GM18909 (cell line): ENCODE measurements around the gene CDC42BPB.
A peak's percentile ranks its signal among the peaks of the same experiment; 100 is the strongest.

Source experiments
- ATAC-seq: cut with Tn5 transposase; IDR thresholded peaks from one replicate; pipeline ENCODE4 v1.9.1; 2021; ENCODE audit warnings: mild to moderate bottlenecking; ENCODE audit not compliant: unreplicated experiment, poor library complexity

Gene CDC42BPB

DNA sequence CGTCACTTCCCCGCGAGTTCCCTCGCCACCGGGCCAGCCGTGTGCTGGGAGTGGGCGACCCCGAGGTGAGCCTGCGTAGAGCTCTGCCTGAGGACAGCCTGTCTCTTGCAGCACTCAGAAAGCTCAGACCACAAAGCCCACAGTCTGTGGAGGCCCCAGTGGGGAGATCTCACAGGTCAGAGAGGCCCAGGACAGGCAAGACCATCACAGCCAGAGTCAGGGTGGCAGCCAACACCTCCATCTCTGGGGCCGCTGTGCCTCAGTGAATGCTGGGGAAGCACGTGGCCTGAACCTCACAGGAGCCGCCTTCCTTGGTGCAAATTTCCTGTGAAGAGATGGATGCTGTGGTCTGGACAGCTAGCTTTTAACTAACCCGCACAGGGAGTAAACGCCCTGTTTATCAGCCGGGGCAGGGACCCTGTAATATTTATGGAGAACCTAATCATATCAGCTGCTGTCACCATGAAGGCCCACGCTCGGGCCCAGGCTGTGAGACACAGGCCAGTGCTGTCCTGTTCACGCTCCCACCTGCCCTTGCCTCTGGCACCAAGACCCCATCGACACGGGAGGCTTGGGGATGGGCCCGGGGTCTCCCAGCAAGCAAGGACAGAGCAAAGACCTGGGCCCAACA lies 56.9 kb downstream of the CDC42BPB start:
- ATAC-seq, result no peak

DNA sequence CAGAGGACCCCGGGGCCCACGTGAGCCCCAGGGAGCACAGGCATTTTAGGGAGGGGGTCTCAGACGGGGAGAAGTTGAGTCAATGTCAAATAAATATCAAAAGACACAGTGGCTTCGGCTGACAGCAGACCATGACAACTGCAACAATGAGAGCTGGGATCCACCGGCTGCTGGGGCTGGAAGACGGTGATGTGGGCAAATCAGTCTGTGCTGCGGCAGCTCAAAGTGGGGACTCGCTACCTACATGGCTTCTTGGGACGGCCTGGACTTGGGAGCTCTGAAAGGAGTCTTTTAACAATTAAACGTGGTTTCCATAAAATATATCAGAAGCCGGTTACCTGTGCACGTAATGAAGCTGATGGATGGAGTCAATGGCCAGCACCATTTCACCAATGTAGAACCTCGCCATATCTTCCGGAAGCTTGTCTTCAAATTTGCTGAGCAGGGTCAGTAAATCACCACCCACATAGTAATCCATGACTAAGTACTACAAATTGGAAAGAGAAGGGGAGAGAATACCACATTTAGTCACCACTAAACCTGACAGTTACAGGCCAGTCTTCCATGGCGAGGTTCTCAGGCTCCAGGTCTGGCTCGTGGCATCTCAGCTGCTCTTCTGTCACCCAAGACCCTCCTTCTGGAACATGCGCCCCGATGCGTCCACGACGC lies 58.0 kb downstream of the CDC42BPB start:
- ATAC-seq, result no peak

DNA sequence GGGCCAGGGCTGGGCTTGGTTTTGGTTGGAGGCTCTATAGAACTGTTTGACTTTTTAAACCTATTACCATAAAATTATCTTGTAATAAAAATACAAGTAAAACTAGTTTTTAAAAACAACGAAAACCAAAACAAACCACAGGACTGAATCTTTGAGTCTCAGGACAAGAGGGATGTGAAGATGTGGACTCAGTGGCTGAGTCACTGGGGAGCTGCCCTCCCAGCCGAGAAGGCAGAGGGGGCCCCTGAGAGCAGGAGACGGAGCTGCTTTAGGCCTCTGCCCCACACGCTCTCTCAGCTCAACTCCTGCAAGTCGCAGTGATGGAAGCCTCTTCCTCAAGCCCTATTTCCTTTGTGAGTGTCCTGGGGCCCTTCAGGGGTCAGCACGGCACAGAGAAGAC lies 59.0 kb downstream of the CDC42BPB start:
- ATAC-seq, result no peak

DNA sequence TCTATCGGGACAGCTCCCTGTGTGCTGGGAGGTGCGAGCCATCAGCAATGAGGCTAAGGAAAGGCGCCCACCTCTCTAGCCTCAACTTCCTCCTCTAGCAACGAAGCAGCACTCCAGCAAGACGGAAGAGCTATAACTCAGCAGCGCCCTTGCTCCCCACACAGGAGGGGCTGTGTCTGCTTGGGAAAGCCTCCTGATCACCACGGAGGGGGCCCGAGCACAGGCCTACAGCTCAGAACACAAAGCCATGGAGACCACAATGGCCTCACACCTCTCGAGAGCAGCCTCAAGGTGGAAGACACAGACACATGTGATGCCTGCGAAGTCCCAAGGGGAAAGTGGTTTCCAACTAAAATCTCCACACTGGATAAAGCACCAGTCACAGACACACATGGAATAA lies 60.4 kb downstream of the CDC42BPB start:
- no peak for ATAC-seq

DNA sequence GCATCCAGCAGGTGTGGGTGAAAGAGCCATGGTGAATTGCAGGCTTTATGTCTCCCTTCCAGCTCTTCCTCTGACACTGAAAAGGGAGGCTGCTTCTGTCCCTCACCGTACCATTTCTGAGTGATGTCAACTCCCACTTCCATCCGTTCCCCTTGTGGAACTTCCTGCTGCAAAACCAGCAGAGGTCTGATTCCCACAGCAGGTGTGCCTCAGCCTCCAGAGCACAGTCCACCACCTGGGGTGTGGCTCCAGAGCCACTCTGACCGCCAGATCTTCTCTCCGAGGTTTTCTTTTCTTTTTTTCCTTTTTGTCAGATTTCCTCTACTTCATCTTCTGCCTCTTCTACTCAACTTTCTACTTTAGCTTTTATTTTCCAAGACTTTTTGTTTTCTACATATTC lies 62.7 kb downstream of the CDC42BPB start:
- no peak for ATAC-seq

DNA sequence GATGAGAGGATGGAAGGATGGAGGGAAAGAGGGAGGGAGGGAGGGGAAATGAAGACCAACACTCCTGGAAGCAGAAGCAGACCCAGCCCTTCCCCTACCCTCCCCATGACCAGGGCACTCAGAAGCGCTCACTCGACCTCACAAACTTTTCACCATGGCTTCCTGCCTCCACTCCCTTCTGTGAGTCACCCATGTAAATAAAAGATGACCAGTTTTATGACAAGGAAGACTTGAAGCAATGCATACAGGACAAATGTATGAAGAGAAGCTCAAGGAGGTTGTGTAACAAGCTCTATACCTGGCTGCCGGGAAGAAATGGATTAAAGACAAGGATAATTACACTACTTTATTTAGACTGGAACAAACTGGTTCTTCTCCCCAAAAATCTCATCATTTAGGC lies 63.8 kb downstream of the CDC42BPB start:
- no peak for ATAC-seq

DNA sequence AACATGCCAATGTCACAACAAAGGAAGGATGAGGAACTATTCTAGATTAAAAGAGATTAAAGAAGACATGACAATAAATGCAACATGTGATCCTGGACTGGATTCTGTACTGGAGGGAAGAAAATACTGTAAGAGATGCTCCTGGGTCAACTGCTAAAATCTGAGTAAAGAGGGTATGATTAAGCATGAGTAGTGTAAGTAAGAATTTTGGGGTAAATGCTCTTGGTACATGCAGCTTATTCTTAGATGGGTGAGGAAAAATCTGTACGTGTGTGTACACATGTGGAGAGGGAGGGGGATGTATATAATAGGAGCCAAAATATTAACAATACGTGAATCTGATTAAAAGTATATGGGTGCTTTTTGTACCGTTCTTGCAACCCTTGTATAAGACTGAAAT lies 66.0 kb downstream of the CDC42BPB start:
- no peak for ATAC-seq

DNA sequence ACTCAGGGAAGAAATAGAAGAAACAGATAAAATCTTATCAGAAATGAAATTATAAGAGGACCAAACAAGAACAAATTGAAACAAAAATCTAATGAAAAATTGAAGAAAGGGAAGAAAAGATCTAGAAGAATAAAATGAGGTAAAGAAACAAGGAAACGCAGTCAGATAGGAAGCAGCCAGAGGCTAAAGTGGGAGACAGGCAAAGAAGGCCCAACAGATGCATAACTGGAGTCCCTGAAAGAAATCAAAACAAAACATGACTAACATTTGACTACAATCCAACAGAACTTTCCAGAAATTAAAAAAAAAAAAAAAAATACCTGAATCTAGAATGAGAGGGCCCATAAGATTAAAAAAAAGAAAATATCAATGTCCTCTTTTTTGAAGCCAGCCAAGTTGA lies 69.3 kb downstream of the CDC42BPB start:
- ATAC-seq, result no peak

DNA sequence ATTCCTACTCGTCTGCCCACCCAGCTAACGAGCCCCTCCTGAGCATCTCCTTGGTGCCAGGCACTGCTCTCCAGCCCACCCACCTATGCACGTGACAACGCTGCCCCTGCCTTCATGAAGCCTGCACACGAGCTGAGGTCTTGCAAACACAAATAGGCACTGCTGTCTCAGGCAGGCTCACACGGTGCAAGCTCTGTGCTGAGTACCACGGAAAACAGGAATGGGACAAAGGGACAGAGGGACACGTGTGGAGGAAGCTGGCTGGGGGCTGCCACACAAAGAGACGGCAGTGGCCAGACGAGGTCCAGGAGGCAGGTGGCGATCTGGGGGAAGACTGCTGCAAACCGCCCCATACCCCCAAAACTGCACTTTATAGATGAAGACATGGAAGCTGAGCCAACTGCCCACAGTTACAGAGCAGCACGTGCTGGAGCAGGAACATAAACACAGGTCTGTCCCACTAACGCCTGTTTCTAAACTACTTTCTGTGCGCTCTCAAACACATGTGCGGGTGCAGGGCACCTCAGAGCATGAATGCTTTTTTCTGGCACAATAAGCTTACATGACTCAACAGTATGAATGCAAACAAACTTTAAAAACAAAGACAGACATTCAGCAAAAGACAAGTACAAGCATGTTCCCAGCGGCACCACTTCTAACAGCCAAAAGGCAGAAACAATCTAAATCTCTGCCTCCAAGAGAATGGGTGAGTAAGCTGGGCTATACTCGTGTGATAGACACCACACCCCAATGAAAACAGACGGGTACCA lies 70.4 kb downstream of the CDC42BPB start:
- ATAC-seq, result no peak

DNA sequence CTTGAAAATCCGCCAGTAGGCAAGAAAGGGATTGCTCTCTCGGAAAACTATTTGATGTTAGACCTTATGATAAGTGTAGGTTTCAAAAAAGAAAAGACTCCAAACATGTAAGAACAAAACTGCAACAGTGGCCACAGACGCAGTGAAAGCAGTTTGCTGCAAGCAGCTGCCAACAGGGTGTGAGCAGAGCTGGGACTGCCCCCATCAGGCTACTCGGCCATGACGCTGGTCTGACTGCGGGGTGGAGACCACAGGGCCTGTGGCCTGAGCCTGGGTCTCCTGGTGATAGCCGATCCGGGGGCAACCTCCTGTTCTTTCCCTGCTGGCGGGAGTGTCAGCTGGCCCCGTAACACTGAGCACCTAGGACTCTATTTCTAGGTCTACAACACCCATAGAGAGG lies 71.7 kb downstream of the CDC42BPB start:
- ATAC-seq, result peak; percentile 43

DNA sequence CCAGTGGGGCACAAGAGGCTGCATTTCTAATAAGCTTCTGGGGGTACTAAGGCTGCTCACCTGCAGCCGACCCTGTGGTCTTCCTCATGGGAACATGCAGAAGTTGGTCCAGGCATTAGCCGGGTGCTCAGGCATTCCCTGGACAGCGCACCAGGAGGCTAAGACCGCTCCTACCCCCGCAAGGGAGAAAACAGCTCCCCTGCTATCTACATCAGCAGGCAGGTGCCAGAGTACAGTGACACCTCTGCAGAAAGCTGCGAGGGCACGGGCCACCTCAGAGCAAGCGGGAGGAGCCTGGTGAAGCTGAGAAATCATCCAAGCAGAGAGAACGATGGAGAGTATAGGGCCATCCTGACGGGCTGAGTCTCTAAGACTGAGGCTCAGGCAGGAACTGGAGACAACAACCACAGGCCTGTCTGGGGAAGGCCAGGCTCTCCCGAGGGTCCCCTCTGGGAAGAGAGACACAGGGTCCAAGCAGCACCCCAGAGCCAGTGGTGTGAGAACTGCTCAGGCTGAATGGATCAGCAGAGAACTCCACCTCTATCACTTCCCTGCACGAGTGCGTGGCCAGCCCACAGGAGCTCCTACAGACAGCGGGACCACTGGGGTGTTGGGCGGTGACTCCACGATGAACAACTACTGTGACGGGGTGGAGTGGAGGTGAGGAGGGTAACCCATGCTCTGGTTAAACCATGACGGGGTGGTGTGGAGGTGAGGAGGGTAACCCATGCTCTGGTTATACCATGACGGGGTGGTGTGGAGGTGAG lies 72.8 kb downstream of the CDC42BPB start:
- ATAC-seq, result no peak

DNA sequence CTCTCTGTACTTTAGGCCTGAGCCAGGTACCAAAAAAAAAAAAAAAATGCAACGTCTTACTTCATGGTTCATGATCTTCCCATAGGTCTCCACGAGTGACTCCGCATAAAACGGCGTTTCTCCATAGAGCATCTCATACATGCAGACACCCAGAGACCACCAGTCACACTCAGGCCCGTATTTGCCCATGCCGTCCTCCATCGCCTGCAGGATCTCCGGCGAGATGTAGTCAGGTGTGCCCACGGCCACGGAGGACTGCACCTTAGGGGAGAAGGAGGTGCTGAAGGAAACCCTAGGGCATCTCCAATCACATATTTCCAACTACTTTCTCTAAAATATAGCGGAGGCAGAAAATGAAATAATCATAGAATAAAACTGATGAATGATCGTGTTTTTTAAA lies 73.9 kb downstream of the CDC42BPB start:
- ATAC-seq, result no peak

DNA sequence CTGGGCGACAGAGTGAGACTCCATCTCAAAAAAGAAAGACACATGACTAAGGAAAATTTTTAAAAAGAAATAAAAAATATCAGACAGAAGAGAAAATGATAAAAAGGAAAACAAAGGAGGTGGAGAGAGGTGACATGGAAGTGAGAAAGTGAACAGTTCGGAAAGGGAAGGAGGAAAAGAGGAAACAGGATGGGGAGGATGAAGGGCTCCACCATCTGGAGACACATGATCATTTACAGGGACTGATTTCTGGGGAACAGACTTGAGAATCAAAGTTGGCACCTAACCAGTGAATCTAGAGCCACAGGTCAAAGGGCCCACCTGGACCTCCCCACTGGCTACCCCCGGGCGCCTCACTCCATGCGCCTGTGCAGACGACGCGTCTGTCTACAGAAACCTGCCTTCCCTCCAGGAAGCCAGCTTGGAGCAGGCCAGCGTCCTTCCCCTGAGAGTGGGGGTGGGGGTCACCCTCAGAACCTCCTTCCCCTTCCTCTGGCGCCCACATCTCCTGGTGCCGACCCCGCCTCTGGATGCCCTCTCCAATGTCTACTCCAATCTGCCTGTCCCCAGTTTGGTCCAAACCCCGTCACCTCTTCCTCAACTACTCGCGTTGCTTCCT lies 74.4 kb downstream of the CDC42BPB start:
- ATAC-seq, result no peak

DNA sequence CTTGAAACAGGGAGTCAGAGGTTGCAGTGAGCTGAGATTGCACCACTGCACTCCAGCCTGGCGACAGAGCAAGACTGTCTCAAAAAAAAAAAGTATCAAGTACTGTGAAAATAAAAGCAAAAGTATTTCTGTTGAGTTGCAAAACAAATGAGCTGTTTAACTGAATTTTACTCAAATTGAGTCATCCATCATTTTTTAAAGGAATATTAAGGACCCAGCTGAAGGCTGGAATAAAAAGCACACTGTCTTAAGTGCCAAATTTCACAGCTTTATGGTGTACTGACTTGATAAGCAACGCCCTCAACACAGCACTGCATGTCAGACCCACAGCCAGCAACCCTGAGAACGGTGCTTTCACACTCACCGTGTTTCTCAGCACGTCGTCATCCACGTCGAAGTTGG lies 76.9 kb downstream of the CDC42BPB start:
- ATAC-seq, result no peak

DNA sequence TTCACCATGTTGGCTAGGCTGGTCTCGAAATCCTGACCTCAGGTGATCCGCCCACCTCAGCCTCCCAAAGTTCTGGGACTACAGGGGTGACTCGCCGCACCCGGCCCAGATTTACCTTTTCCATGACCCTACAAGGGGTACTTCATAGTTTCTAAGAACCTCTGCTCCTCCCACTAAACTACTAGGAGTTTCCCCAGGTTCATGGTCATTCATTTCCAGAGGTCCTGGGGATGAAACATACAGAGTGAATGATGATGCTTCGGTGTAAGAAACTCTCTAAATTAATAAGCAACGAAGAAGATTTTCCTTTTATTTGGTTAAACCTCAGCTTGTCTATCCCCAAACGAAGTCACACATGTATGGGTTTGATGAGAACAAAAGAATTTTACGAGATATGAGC lies 77.9 kb downstream of the CDC42BPB start:
- no peak for ATAC-seq

DNA sequence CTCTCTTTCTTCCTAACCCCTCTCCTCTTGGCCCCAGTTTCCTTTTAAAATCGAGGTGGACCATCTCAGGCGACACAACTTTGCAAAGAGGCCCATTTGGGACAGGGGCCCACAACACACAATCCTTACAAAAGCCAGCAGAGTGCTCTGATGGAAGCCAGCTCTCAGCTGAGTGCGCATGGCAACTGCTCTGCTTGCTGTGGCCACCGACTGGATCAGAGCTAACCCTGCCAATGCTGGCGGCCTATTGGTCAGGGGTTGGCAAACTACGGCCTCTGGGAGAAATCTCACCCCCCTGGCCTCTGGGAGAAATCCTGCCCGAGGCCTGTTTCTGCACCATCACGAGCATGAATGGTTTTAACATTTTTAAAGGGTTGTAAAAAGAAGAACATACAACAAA lies 79.9 kb downstream of the CDC42BPB start:
- no peak for ATAC-seq

DNA sequence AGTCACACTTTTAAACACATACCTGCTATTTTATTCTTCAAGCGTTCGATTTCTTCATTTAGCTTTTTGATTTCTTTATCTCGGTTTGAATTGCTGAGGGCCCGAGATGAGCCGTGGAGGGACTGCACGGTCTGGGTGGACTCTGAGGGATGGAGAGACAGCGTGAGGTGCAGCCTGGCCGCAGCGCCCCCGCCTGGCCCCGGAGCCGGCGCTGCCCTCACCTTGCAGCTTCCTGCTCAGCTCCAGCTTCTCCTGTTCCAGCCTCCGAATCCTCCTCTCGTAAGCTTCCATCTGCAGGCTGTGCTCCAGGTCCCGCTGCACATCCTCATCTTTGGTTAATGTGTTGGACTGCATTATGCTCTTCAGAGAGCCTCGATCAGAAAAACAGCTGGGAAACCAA lies 81.7 kb downstream of the CDC42BPB start:
- no peak for ATAC-seq

DNA sequence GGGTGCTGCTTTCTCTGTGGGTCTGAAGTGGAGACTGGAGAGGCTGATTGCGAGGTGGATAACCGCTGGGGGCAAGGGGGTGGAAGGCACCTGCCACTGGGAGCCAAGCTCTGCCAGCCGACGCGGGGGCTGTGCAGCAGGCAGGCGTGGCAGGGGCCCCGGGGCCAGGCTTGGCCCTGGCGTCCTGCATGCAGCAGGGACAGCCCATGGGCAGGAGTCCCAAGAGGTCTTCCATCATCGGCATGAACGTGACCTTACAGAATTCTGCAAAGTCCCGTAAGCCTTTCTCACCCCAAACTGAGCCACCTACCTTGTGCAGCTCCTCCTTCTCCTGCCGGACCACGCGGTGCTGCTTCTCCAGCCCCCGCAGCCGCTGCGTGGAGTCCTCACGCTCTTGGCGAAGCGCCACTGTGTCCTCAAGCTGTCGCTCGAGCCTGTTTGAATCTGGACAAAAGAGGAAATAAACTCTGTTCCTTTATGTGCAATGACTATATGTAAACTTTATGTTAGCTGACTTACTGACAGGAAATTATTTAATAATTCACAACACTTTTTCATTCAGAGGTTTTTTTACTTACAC lies 83.6 kb downstream of the CDC42BPB start:
- no peak for ATAC-seq

DNA sequence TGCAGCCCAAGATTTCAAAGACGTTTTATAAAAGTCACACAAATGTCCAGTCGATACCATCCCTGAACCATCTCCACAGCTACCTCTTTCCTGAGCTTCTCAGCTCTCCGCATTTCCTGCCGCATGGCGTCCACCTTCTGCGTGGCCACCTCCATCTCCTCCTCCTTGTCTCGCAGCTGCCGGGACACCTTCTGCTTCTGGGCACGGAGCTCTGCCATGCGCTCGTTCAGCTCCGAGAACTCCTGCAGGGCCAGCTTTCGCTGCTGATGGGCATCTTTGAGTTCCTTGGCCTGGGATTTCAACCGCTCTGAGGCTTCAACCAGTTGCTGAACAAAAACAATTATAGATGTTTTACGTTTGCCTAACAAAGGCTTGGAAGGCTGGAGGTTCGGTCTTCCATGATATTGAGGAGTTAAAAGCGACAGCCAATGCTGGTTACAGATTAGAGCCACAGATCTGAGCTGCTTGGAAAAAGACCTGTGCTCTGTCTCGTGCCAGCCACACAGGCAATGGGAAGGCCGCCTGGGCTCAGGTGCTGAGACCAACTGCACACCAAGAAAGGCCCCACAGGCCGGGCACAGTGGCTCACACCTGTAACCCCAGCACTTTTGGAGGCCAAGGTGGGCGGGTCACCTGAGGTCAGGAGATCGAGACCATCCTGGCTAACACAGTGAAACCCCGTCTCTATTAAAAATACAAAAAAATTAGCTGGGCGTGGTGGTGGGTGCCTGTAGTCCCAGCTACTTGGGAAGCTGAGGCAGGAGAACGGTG lies 85.3 kb downstream of the CDC42BPB start:
- ATAC-seq, result no peak
